Activated CD4-positive, alpha-beta T cell treated with anti-CD3 and anti-CD28 coated beads for 36 hours (primary cell): ENCODE results near the gene IL10RA. TPM values are rescaled to one million over a fixed set of nuclear protein-coding genes. Genes with fewer than 3 reads are reported as not detected.
A peak's percentile ranks its signal among the peaks of the same experiment; 100 is the strongest.

ENCODE experiments used
- ATAC-seq: fragments of 200-7000 bp; cut with Tn5 transposase; one replicate; pipeline ENCODE4 v1.10.0; 2021; ENCODE audit warnings: mild to moderate bottlenecking, moderate library complexity
- CTCF ChIA-PET: fragments of 350-600 bp; sonication (Branson Sonifier 250); formaldehyde crosslinking; loops from one replicate; lab custom pipeline; 2021; ENCODE audit warnings: antibody characterized with exemption; lab: Charles Lee
- POLR2A ChIA-PET: fragments of 350-600 bp; sonication (Branson Sonifier 250); formaldehyde crosslinking; loops from one replicate; lab custom pipeline; 2021; ENCODE audit warnings: antibody characterized with exemption, inconsistent platforms; lab: Charles Lee
- DNase-seq: peaks from one replicate; pipeline ENCODE4 v3.0.0-alpha.2; 2020
- H3K27ac Mint-ChIP-seq: one replicate; pipeline ENCODE4 v1.8.0; 2021; ENCODE audit warnings: mixed read lengths
- H3K27me3 Mint-ChIP-seq: one replicate; pipeline ENCODE4 v1.8.0; 2021; ENCODE audit warnings: mixed read lengths
- H3K36me3 Mint-ChIP-seq: one replicate; pipeline ENCODE4 v1.8.0; 2021; ENCODE audit warnings: low read depth, mixed read lengths
- H3K4me1 Mint-ChIP-seq: one replicate; pipeline ENCODE4 v1.8.0; 2021; ENCODE audit warnings: mixed read lengths
- H3K4me3 Mint-ChIP-seq: one replicate; pipeline ENCODE4 v1.8.0; 2021; ENCODE audit warnings: mild to moderate bottlenecking, moderate library complexity, mixed read lengths
- H3K9me3 Mint-ChIP-seq: one replicate; pipeline ENCODE4 v1.8.0; 2021; ENCODE audit warnings: low read depth, mixed read lengths
- intact Hi-C, 2 experiments: fragments of 100-400 bp; cut with DNase I in 1 of 2; cut with micrococcal nuclease in 1 of 2; formaldehyde crosslinking; loops; one replicate each; pipeline versions ENCODE4 v1.14.2 to v1.15.1; 2022 to 2024; cut with DNase I, micrococcal nuclease
- total RNA-seq, 2 experiments: library from RNA; stranded (reverse); gene quantifications; one replicate each; pipeline ENCODE4 v1.2.3, GENCODE V29; 2021

Gene IL10RA
- total RNA-seq, 2 experiments from 2014 or later, result 57.1 to 79.4 TPM

- H3K4me3 Mint-ChIP-seq, result no peak overlapping the region
- H3K4me1 Mint-ChIP-seq, result peaks cover 88% of the 10 kb centered on the region
- ATAC-seq (no peak), DNase-seq (no peak)
- POLR2A ChIA-PET, result interaction anchor here (0.6 to 4.1 kb wide), 5 partner anchors 9 to 52 kb away, joined by 3 to 78 read pairs (median 4); partner anchors contain the start of gene IL10RA
- peak overlapping the region; percentile 58 for H3K27ac Mint-ChIP-seq
- no peaks in the 10 kb centered on the region for H3K27me3 Mint-ChIP-seq
- CTCF ChIA-PET, result interaction anchor here (1.3 to 9.4 kb wide), 6 partner anchors 12 to 199 kb away, joined by 4 to 69 read pairs (median 10); partner anchors contain the start of gene IL10RA
- H3K9me3 Mint-ChIP-seq, result peaks cover 13% of the 10 kb centered on the region
- peaks cover 82% of the 10 kb centered on the region for H3K36me3 Mint-ChIP-seq
- intact Hi-C loops, result no loop called here
Observed at GRCh38 chr11:117999354-117999993, 13.3 kb downstream of the IL10RA start.

- POLR2A ChIA-PET, result interaction anchor here (0.6 to 4.1 kb wide), 6 partner anchors 10 to 52 kb away, joined by 3 to 78 read pairs (median 4); partner anchors contain the start of gene IL10RA
- DNase-seq, result no peak
- Mint-ChIP-seq H3K36me3 (peaks cover 76% of the 10 kb centered on the region), H3K9me3 (peaks cover 13% of the 10 kb centered on the region), H3K27me3 (no peaks in the 10 kb centered on the region), H3K4me3 (no peak overlapping the region), H3K4me1 (peaks cover 94% of the 10 kb centered on the region), H3K27ac (peak overlapping the region; percentile 58)
- no peak for ATAC-seq
- CTCF ChIA-PET, result interaction anchor here (1.2 to 9.4 kb wide), 9 partner anchors 13 to 198 kb away, joined by 3 to 69 read pairs (median 5); partner anchors contain the start of gene IL10RA
- intact Hi-C loops, result loop anchor here (5.0 to 10.0 kb wide), 5 partner anchors 183 to 768 kb away; partner anchors contain the start of genes ARCN1 (in 1 of the 2), CD3E (in 1 of the 2), PCSK7 (in 1 of the 2) and RNF214 (in 1 of the 2)
Observed at GRCh38 chr11:118000067-118000849, 14.1 kb downstream of the IL10RA start.

GRCh38 chr11:118000850-118001228 lies 14.6 kb downstream of the IL10RA start:
- H3K36me3 Mint-ChIP-seq, result peaks cover 71% of the 10 kb centered on the region
- peaks cover 95% of the 10 kb centered on the region for H3K4me1 Mint-ChIP-seq
- ChIA-PET POLR2A (interaction anchor here (3.1 to 4.1 kb wide), 2 partner anchors 14 to 51 kb away, joined by 32 to 78 read pairs; partner anchors contain the start of gene IL10RA), CTCF (interaction anchor here (0.7 to 9.4 kb wide), 11 partner anchors 14 to 198 kb away, joined by 3 to 69 read pairs (median 4); partner anchors contain the start of gene IL10RA)
- intact Hi-C loops, result loop anchor here (5.0 to 10.0 kb wide), 5 partner anchors 184 to 769 kb away; partner anchors contain the start of genes ARCN1 (in 1 of the 2), CD3E (in 1 of the 2), PCSK7 (in 1 of the 2) and RNF214 (in 1 of the 2)
- peaks cover 13% of the 10 kb centered on the region for H3K9me3 Mint-ChIP-seq
- H3K27me3 Mint-ChIP-seq, result no peaks in the 10 kb centered on the region
- no peak for ATAC-seq
- H3K27ac Mint-ChIP-seq, result peak overlapping the region; percentile 97
- no peak overlapping the region for H3K4me3 Mint-ChIP-seq
- DNase-seq, result no peak

DNA sequence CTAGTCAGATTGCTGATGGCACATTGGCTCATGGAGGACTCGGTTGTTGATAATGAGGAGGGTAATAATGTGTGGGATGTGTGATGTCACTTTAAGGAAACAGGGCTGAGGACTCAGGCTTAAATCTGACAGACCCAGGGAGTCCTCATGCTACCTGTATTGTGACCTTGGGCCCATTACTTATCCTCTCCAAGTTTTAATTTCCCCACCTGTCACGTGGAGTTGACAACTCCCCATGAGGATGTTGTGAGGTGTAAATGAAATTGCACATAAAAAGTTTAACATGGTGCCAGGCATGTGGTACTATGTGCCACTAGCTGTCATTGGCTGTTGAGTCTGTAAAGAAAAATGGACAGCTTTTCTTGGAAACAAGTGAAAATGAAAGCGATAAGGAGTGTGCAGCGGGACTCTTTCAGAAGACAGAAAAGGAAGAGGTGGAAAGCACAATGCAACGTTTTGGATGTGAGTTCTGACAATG lies 15.3 kb downstream of the IL10RA start:
- intact Hi-C loops, result loop anchor here (5.0 to 10.0 kb wide), 5 partner anchors 184 to 769 kb away; partner anchors contain the start of genes ARCN1 (in 1 of the 2), CD3E (in 1 of the 2), PCSK7 (in 1 of the 2) and RNF214 (in 1 of the 2)
- Mint-ChIP-seq H3K27me3 (no peaks in the 10 kb centered on the region), H3K36me3 (peaks cover 65% of the 10 kb centered on the region), H3K9me3 (peaks cover 13% of the 10 kb centered on the region), H3K4me3 (peak overlapping the region; percentile 38), H3K4me1 (peaks cover 94% of the 10 kb centered on the region), H3K27ac (peak overlapping the region; percentile 97)
- ChIA-PET CTCF (interaction anchor here (0.7 to 9.4 kb wide), 11 partner anchors 15 to 194 kb away, joined by 3 to 69 read pairs (median 4); partner anchors contain the start of gene IL10RA), POLR2A (interaction anchor here (0.5 to 4.1 kb wide), 15 partner anchors 10 to 288 kb away, joined by 3 to 78 read pairs (median 5); partner anchors contain the start of gene IL10RA)
- DNase-seq (peak; percentile 52), ATAC-seq (peak; percentile 37)

DNA sequence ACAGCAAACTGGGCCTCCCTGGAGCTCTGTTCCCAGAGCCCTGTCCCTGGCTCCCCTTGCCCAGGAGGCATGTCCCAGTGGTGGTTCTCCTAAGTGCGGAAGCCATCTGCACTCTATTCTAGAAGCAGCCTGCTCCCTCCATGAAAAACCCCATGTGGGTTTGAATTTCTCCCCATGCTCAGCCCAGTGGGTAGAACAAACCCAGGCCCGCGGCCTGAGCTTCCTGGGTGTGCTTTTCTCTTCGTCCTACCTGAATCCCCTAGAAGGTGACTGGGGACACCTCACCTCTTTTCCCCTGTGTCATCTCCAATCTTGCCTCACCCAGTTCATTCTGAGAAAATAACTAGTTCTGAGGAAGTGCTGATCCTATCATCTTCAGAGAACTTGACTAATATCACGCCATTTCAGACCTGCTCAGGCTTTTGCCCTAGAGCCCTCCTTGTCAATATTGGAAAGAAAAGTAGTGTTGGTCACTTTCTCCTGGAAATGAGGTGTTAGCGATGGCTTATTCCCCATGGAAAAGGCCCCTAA lies 15.9 kb downstream of the IL10RA start:
- ChIA-PET CTCF (interaction anchor here (0.7 to 9.4 kb wide), 14 partner anchors 15 to 287 kb away, joined by 3 to 69 read pairs (median 4); partner anchors contain the start of gene IL10RA), POLR2A (interaction anchor here (0.6 to 4.1 kb wide), 14 partner anchors 9 to 187 kb away, joined by 3 to 78 read pairs (median 4); partner anchors contain the start of gene IL10RA)
- peaks cover 13% of the 10 kb centered on the region for H3K9me3 Mint-ChIP-seq
- H3K27me3 Mint-ChIP-seq, result no peaks in the 10 kb centered on the region
- ATAC-seq (peak; percentile 66), DNase-seq (peak; percentile 79)
- peaks cover 94% of the 10 kb centered on the region for H3K4me1 Mint-ChIP-seq
- H3K4me3 Mint-ChIP-seq, result peak overlapping the region; percentile 38
- peaks cover 59% of the 10 kb centered on the region for H3K36me3 Mint-ChIP-seq
- H3K27ac Mint-ChIP-seq, result peak overlapping the region; percentile 97
- intact Hi-C loops, result loop anchor here (1.0 to 10.0 kb wide), 12 partner anchors 15 to 770 kb away; partner anchors contain the start of genes ARCN1 (in 1 of the 2), CD3E (in 1 of the 2), PCSK7 (in 1 of the 2) and RNF214 (in 1 of the 2)

DNA sequence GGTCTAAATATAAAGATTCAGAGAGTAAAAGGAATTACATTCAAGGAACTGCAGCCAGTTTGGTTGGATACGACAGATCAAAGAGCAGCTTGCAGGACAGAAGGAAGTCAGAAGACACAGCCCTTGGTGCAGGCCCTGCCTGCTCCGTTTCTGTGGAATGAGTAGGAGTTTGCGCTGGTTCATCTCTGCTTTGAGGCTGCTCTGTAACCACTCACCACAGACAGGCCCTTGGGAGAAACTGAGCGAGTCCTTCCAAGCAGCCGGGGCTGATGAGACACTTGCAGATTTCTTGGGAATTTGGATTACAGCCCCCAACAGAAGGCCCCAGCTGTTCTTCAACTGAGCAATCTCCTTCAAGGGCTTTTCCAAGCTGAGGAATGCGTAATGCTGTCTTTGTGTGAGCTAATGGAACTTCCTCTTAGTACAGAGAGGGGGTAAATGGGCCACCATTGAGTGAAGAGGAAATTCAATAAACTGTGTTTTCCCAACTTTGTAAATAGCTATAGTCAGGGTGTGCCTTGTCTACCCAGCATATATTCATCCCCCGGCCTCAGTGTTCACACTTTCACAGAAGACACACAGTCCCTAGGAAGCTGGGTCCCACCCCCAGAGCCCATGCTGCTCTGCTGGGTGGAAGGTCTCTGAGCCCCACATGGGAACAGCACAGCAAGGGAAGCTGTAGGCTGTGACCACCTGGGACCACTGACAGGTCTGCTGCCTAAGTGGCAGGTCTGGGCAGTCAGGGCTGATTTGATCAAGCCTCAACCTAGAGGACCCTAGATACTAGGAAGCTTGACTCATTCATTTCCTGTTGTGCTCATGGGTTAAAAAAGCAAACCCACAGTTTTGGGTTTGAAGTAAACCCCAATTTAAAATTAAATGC lies 16.6 kb downstream of the IL10RA start:
- POLR2A ChIA-PET, result interaction anchor here (0.6 to 4.1 kb wide), 13 partner anchors 10 to 230 kb away, joined by 3 to 78 read pairs (median 3); partner anchors contain the start of gene IL10RA
- peaks cover 9% of the 10 kb centered on the region for H3K9me3 Mint-ChIP-seq
- H3K27me3 Mint-ChIP-seq, result no peaks in the 10 kb centered on the region
- intact Hi-C loops, result loop anchor here (1.0 to 10.0 kb wide), 12 partner anchors 15 to 770 kb away; partner anchors contain the start of genes ARCN1 (in 1 of the 2), CD3E (in 1 of the 2), PCSK7 (in 1 of the 2) and RNF214 (in 1 of the 2)
- ATAC-seq (peak; percentile 67), DNase-seq (peak; percentile 85)
- H3K36me3 Mint-ChIP-seq, result peaks cover 52% of the 10 kb centered on the region
- peaks cover 94% of the 10 kb centered on the region for H3K4me1 Mint-ChIP-seq
- H3K4me3 Mint-ChIP-seq, result peak overlapping the region; percentile 38
- peak overlapping the region; percentile 97 for H3K27ac Mint-ChIP-seq
- CTCF ChIA-PET, result interaction anchor here (0.6 to 9.4 kb wide), 15 partner anchors 13 to 307 kb away, joined by 3 to 69 read pairs (median 5); partner anchors contain the start of gene IL10RA

DNA sequence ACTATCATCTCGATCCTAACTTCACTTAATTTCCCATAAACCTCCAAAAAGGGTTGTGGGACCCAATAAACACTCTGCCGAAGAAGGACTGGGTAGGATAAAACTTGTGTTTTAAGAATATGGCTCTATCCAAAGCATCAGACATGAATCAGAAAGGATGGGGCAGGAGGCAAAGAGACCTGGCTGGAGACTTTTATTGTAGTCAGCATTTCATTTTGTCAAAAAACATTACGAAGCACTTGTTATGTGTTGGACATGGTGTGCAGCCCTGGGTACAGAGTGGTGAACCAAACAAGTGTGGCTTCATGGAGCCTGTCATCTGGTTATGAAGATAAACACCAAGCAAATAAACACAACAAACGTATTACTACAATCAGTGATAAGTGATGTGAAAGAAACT lies 17.3 kb downstream of the IL10RA start:
- H3K9me3 Mint-ChIP-seq, result peaks cover 9% of the 10 kb centered on the region
- CTCF ChIA-PET, result interaction anchor here (0.6 to 9.4 kb wide), 11 partner anchors 13 to 509 kb away, joined by 3 to 69 read pairs (median 5); partner anchors contain the start of gene IL10RA
- peaks cover 94% of the 10 kb centered on the region for H3K4me1 Mint-ChIP-seq
- peak overlapping the region; percentile 27 for H3K4me3 Mint-ChIP-seq
- peak overlapping the region; percentile 97 for H3K27ac Mint-ChIP-seq
- H3K36me3 Mint-ChIP-seq, result peaks cover 46% of the 10 kb centered on the region
- DNase-seq, result no peak
- H3K27me3 Mint-ChIP-seq, result no peaks in the 10 kb centered on the region
- intact Hi-C loops, result loop anchor here (2.0 to 10.0 kb wide), 8 partner anchors 53 to 771 kb away; partner anchors contain the start of genes ARCN1 (in 1 of the 2), CD3E (in 1 of the 2), PCSK7 (in 1 of the 2) and RNF214 (in 1 of the 2)
- POLR2A ChIA-PET, result interaction anchor here (0.6 to 4.1 kb wide), 8 partner anchors 12 to 229 kb away, joined by 3 to 78 read pairs (median 4); partner anchors contain the start of gene IL10RA
- ATAC-seq, result no peak

DNA sequence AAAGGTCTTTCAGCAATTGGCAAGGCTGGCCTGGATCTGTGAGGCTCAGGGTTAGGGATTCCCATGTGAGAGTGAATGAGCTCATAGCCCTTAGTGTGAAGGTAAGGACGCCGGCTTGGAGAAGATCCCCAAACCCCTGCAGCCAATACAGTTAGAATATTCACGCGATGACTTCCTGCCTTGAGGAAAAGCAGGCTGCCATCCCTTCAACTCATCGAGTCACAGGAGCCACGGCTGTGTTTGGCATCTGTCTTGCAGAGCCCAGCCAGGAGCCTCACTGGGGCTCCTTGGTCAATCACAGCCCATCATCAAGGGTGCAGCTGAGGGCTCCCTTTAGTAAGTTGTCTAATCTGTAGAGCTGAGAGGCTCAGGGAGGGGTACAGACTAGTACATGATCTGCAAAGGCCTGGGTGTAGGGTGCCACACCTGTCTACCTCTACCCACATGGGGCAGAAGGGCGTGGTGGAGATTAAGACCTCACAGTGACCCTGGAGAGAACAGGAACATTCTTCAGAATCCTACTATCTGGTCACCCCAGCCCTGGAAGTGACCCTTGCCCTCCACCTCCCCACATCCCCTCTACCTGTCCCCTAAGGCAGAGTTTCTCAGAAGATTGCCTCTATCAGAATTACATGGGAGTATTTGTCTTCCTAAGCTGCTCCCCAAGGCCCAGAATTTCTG lies 18.5 kb downstream of the IL10RA start:
- peaks cover 9% of the 10 kb centered on the region for H3K9me3 Mint-ChIP-seq
- H3K36me3 Mint-ChIP-seq, result peaks cover 33% of the 10 kb centered on the region
- peak overlapping the region; percentile 97 for H3K27ac Mint-ChIP-seq
- POLR2A ChIA-PET, result interaction anchor here (0.6 to 1.1 kb wide), 3 partner anchors 8 to 20 kb away, joined by 3 to 5 read pairs (median 5); partner anchors contain the start of gene IL10RA
- DNase-seq, result no peak
- intact Hi-C loops, result loop anchor here (5.0 to 10.0 kb wide), 5 partner anchors 187 to 772 kb away; partner anchors contain the start of genes ARCN1 (in 1 of the 2), CD3E (in 1 of the 2), PCSK7 (in 1 of the 2) and RNF214 (in 1 of the 2)
- H3K4me3 Mint-ChIP-seq, result no peak overlapping the region
- CTCF ChIA-PET, result interaction anchor here (0.7 to 1.6 kb wide), 5 partner anchors 16 to 53 kb away, joined by 3 to 6 read pairs (median 4); no protein-coding TSS in a partner anchor
- no peak for ATAC-seq
- H3K27me3 Mint-ChIP-seq, result no peaks in the 10 kb centered on the region
- peaks cover 98% of the 10 kb centered on the region for H3K4me1 Mint-ChIP-seq
